Medulla oblongata (tissue), 1 donor: ENCODE measurements around the gene VSIG8.

Experiments used
- DNase-seq: peaks from one replicate; pipeline ENCODE4 v3.0.0-alpha.2; 2015; ENCODE audit errors: extremely low spot score

The VSIG8 gene

DNA sequence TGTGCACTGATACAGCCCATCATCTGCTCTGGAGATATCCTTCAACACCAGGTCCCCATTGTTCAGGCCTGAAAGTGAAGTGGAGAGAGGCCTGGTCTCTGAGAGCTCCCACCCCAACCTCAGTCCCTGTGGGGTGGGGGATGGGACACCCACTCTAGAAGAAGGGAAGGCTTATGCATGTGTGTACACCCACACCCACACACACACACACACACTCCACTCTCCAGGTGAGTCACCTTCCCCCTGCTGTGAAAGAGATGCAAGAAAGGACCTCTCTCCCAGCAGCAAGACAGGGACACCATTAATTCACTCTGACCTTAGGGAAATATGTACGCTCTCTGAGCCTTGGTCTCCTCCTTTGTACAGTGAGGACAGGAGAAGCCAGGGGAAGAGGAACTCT is 5.9 kb downstream of the VSIG8 start:
- no peak for DNase-seq

DNA sequence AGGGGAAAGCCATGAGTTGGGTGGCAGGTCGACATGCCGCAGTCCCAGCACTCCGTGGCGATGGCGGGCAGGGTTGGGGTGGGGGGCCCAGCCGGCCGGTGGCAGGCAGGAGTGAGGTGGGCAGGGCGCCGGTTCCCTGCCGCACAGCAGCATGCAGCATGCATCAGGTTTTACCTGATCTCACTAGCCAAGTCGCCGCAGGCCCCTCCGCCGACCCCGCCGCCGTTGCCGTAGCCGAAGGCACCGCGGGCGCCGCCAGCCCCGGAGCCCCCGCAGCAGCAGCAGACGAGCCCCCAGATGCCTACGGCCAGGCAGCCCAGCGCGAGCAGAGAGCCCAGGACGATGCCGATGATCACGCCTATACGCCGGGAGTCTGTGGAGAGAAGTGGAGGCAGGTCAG is 6.7 kb downstream of the VSIG8 start:
- DNase-seq, result no peak

DNA sequence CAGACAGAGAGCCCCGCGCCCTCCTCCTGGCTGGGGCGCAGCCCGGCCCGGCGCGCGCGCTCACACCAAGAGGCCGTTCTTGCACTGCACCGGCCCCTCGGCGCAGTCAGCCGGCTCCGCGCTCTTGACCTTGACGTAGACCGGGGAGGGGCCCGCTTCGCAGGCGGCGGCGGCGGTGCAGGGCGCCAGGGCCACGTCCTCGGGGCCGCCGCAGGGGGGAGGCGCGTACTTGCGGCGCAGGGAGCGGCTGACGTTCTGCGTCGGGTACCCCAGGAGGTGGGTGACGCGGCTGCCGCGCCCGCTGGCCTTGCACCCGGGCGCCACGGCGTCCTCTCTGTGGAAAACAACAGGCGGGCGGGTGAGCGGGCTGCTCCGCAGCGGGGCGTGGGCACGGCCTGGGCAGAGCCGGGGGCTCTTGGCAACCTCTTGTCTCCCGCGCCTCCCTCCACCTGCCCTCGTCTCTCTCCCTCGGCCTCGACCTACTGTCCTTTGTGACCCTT is 7.7 kb downstream of the VSIG8 start:
- DNase-seq, result peak; percentile 74

DNA sequence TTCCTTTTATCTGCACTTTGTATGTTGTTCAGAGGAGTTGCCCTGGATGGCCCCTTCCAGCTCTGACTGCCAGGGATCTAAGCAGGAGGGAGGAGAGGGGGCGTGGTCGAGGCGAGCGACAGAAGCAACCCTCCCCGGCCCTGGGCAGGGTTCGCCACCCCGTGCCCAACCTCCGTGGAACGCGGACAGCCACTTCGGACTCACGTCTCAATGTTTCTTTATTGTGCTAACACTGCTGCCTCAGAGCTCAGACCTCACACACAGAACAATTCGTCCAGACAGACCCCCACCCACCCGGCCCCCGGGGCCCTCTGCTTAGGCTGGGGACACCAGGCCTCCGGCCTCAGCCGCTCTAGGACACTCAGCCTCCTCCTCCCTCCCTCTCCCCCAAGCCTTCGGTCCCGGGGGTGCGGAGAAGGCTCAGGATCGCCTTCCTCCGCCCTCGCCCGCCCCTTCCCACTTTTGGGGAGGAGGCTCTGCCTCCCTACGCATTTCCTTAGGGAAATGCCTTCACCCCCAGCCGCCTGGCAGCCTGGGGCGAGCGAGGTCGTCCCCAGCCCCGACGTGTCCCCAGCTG is 8.3 kb downstream of the VSIG8 start:
- peak; percentile 77 for DNase-seq

DNA sequence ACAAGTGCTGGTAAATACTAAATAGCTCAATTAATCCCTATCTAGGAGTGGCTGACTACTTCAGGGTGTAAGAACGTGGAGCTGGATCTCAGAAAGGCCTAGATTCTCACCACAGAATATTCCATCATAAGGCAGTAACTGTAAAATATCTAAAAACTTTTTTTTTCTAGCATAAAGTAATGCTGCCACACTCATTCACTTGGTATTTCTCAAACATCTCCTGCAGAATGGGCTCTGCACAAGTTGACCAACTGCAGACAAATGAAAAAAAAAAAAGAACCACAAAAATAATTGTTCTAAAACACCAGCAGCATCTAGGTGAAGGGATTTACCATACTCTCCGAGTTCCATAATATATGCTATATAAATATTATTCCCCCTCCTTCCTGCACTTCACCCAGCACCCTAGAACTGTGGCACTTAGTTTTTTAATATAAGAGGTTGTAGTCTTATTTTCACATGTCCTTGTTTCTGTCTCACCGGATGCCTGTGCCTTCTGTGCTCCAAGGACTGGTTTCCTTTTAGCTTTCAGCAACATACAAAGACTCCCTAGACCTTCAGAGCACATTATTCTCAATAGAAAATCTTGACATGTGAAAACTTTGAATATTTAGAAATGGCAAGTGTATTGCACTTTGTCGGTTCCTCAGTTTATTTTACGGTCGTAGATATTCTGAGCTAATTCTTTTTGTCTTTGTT is 8.9 kb downstream of the VSIG8 start:
- no peak for DNase-seq

DNA sequence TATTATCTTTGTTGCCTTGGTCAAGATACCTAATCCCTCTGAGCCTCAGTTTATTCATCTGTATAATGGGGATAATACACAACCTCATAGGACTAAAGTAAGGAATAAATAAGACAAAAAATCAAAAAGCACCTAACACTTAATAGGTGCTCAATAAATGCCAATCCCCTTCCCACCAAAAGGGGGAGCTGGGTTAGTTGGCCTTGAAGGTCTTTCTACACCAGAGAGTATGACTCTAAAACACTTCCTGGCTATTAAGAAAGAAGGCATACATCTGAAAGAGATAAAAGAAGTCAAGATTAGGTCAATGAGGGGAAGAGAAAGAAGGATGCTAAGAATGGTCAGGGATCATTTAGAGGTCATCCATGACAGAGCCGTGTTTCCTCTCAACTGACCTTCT is 11.1 kb downstream of the VSIG8 start:
- no peak for DNase-seq

DNA sequence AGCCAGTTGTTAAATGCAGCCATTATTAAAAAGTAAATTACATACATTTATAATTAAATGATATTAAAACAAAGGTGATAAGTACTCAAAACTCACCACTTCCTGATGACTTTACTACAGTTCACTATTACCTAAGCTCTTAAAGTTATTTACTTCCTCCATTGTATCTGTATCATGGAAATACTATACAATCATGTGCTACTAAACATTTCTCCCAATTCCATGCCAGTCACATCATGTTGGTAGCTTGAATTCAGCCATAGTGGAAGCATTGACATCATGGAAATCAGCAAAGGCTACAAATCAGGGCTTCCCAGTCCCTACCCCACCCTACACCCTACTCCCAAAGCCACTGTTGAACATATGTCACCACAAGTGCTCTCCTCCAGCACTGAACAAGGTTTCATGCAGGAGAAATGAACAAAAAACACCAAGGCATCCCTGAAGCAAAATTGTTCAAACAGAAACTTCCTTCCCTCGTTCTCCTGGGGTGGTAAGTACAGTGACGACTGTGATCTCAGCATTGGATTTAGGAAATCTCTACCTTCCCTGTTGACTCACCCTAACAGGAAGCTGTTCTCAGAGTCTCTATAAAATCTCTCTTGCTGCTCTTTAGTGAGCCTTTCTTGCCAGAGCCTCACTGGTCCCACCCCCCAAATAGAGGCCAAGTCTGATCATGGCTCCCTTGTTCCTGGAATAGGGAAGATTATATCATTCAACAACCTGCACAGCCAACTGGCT is 12.7 kb downstream of the VSIG8 start:
- no peak for DNase-seq

DNA sequence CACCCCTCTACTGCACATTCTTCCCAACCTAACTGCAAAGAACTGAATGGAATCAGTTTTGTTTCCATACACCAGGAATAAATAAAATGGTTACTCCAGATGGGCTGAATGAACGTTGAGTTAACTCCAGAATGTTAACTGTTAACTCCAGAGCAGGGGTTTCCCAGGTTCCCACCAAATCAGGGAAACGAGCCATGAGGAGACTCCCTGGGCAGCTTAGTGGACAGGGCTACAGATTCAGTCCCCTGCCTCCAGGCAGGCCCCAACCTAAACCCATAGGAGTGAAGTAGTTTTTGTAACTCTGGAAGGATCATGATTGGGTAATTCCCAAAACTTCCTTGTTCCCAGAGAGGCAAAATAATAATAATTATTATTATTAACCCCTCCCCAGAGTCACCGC is 14.1 kb downstream of the VSIG8 start:
- no peak for DNase-seq

DNA sequence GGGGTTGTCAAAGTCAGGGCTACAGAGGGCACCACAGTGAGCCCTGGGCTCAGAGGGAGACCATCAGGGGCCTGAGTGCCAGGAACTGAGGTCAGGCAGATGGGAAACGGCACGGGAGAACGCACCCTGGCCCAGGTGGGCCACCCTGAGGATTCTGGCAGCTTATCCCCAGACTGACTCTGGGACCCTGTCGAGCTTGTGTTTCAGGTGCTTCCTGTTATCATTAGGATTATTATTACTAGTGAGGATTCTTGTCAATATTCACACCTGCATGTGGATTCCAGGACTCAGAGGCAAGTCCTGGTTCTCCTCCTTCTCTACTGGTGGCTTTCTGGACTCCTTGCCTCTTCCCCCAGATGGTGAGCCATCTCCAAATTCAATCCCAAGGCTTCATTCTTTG is 15.2 kb downstream of the VSIG8 start:
- DNase-seq, result no peak

DNA sequence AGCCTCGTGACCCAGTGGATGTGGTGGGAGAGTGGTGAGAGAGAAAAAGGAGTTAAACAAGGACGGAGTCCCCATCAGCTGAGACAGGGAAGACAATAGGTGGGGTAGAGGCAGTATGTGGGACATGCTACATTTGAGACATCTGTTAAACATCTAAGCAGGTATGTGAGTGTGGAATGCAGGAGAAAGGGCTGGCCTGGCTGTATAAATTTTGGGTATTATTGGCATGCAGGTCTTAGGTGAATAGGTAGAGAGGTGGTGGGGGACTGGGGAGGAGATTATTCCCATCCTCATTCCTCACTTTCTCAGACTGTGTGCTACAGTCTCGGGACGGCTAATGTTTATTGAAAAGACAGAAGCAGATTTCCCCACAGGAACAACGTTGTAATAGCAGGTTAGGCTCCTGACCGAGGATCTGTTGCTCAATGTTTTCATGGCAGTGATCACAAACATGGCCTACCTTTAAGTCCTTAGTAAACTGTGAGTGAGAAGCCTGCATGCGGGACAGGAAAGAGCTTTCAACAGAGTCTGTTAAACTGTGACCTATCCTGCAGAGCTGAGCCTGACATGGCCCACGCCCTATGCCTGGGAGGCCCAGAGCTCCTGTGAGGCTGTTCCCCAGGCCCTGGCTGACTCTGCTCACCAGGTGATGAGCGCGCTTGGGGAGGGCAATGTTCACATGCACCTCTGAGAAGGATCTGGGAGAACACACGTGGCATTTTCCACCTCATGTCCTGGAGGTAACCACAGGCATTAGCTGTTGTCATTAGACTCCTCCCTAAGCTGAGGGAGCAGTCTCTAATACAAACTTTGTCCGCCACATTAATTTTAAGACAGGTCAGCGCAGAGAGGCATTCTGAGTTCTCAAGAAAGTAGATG is 16.5 kb downstream of the VSIG8 start:
- no peak for DNase-seq

DNA sequence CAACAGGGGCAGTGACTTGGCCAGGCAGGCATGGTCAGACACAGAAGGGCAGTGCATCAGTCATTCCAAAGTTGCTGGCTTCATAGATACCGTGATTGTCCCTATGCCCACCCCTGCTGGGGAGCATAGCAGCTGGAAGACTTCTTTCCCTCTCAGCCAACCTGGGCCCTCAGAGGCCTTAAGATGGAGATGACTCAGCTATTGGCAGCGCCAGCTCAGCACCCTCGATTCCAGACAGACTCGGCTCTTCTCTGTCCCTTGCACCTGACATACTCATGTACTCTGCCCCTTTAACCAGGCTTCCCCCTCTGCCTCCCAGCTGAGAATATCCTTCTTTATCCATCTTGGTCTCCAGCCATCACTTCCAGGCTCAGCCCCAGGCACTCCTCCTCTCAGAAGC is 19.0 kb downstream of the VSIG8 start:
- no peak for DNase-seq

DNA sequence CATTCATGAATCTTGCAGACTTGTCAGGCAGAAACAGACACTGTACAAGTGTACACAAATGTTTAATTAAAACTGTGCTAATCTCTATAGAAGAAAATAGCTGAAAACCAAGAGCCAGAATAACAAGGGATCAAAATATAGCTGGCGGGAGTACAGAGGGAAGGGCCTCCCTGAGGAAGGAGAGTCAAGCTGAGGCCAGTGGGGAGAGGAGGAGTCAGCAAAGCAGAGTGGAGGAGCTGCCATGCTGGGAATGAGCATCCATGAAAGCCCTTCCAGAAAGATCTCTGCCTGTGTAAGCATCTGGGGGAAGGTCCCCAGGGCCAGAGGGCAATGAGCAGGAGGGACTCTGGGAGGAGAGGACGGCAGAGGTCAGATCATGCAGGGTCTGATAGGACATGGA is 20.7 kb downstream of the VSIG8 start:
- no peak for DNase-seq

DNA sequence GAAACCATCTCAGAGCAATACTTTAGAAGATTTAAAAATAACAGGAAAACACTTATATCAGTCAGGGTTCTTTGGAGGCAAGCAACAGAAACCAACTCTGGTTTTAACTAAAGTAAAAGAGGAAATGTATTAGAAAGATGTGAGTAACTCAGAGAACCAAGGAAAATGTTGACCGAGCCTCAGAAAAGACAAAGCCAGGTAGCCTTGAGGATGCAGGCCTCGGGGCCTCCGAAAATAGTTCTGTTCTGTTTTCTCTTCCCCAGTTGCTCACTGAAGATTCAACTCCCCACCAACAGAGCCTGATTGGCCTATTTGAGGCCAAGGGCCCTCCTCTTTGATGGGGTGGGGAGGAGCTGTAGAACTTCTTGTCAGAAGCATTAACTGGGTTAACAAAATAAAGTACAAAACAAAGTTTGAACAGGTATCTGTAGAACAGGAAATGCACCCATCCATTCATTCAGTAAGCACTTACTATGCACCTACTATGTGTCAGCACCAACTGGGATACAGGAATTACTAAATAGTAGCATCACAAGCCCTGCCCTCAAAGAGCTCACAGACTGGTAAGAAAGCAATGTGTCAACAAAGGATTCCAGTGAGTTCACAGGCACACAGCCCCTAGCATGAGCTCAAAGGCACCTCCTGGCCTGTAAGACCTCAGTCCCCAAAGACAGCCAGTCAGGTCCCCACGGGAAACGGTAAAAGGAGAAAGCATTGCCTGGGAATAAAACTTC is 23.2 kb downstream of the VSIG8 start:
- DNase-seq, result no peak

DNA sequence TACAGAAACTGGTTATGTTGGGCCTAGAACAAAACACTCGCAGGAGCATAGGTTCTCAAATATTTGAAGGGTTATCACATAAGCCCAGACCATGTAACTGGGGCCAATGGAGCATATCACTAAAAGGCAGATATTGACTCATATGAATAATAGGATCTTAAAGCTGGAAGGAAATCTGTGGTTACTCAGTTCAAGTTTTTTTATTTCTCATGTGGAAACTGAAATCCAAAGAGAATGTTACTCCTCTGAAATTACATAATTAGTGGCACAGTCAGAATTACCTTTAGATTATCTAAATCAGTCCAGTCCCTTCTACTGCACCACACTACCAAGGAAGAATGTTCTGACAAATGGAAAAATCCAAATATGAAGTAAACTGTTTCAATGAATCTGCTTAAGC is 23.7 kb downstream of the VSIG8 start:
- no peak for DNase-seq

DNA sequence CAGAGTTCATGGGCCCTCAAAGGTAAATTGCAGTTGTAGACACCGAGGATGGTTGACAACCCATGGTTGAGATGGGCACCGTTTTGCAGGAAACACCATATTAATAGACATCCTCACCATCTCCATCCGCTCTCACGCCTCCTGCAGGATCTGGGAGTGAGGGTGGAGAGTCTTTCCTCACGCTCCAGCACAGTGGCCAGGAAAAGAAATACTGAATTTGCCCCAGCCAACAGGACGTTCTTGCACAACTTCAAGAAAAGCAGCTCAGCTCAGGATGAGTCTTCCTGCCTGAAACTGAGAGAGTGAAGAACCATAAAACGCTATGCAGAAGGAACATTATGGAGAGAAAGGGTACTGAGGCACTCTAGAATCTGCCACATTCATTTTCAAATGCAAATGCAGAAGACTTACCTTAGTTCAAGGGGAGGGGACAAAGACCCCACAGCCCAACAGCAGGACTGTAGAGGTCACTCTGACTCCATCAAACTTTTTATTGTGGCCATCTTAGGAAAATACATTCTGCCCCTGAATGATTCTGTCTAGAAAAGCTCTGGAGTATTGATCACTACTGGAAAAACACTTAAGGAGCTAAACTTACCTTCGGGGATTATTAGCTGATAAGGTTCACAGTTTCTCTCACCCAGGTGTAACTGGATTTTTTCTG is 26.5 kb downstream of the VSIG8 start:
- no peak for DNase-seq

DNA sequence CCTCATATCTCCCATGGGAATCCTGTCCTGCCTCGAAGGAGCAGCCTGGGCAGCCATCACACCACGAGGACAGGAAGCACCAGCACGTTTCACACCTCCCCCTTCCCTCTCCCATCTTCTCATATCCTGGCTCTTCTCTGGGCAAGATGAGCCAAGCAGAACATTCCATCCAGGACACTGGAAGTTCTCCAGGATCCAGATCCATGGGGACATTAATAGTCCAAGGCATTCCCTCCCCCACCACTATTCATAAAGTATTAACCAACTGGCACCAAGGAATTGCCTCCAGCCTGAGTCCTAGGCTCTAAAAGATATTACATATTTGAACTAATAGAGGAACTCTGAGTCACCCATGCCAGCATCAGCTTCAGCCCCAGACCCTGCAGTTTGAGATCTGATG is 27.1 kb downstream of the VSIG8 start:
- no peak for DNase-seq

DNA sequence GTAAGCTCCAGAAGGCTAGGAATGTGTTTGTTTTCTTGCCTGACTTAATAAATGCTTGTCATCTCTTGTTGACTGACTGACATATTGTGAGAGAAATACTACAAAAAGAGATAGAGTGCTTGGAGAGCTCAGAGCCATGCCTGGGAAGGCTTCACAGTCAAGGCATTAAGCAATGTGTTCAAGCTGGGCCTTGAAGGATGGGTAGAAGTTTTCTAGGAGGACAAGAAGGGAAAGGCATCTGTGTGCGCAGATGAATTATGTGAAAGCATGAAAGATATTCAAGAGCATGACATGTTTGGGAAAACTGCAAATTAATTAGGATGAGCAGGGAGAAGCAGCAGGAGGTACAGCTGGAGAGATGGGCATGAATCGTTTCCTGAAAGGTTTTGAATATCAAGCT is 30.1 kb downstream of the VSIG8 start:
- DNase-seq, result no peak

DNA sequence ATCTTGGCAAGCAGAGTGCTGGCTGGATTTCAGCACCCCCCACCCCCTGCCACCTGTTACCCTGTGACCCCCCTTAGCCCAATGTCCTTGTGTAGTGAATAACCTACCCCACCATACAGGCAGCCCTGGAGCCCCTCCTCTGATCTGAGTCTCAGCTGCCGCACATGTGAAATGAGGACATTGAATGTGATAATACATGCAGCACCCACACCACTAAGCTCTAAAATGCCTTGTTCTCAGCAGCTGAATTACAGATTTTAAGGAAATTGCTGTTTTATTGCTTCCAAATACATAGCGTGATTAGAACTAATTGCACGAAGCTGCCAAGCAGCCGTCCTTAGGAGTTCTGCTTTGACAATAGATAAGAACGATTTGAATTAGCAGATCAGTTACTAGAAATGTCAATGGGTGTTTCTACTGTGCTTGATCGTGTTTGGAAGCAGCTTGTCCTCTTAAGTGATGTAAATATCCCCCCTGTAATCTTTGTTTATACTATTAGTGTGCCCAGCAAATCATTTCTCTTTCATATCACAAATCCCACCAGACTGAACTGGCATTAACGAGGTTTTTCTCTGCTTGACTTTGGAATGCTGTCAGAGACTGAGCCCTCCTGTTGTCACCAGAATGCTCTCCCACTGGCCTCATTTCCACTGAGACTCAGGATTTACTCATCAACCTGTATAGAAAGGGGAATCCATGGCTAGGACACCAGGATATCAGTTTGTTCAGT is 30.9 kb downstream of the VSIG8 start:
- no peak for DNase-seq

DNA sequence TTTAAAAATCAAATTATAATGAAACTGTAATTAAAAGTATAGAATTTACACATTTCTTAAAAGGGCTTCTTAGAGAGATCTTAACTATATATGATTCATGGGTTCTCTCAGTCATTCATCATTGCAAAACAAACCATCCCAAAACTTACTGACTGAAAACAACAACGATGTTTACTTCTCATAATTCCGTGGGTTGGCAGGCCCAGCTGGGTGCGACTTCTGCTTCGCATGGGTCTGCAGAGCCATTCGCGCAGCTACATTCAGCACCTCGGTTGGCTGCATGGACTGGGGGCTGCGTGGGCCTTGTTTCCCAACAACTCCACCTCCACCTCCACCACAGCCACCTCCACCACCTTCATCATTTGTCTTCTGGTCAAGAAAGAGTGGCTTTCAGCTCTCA is 31.7 kb downstream of the VSIG8 start:
- no peak for DNase-seq

DNA sequence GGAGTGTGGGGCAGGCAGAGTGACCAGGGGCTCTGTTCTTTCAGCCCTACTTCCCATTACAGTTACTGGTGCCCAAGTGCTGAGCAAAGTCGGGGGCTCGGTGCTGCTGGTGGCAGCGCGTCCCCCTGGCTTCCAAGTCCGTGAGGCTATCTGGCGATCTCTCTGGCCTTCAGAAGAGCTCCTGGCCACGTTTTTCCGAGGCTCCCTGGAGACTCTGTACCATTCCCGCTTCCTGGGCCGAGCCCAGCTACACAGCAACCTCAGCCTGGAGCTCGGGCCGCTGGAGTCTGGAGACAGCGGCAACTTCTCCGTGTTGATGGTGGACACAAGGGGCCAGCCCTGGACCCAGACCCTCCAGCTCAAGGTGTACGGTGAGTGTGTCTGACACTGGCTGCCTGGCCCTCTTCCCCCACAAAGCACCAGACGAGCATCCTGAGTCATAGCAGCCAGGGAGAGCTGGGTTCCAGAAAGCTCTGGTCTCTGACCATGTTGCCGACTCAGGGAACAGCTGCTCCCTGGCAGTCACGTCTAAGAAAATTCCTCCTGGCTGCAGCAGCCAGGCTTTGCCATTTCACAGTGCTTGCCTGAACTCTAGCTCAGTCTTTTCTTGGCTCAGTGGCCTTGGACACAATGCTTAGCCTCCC is 32.5 kb downstream of the VSIG8 start:
- no peak for DNase-seq
